WTC11 (cell line): ENCODE data around the gene ADA. TPM values are rescaled to one million over a fixed set of nuclear protein-coding genes. Genes with fewer than 3 reads are reported as not detected.

ENCODE experiments used
- ATAC-seq: fragments of 200-7000 bp; cut with Tn5 transposase; 2 replicates; pipeline ENCODE4 v1.10.0; 2021; ENCODE audit warnings: mild to moderate bottlenecking, moderate library complexity
- CTCF ChIA-PET: fragments of 300-600 bp; sonication (Branson Sonifier 250); formaldehyde crosslinking; loops from one replicate; lab custom pipeline; 2021; ENCODE audit warnings: antibody characterized with exemption; lab: Charles Lee
- POLR2A ChIA-PET: fragments of 350-600 bp; sonication (Branson Sonifier 250); formaldehyde crosslinking; loops from one replicate; lab custom pipeline; 2021; ENCODE audit warnings: antibody characterized with exemption; lab: Charles Lee
- DNase-seq: peaks from one replicate; pipeline ENCODE4 v3.0.0; 2021; ENCODE audit warnings: low spot score
- H3K27ac Mint-ChIP-seq: 2 replicates; pipeline ENCODE4 v1.8.0; 2021; ENCODE audit warnings: mixed read lengths
- H3K27me3 Mint-ChIP-seq: 2 replicates; pipeline ENCODE4 v1.8.0; 2021; ENCODE audit warnings: low read depth, mild to moderate bottlenecking, moderate library complexity, mixed read lengths
- H3K36me3 Mint-ChIP-seq: 2 replicates; pipeline ENCODE4 v1.8.0; 2021; ENCODE audit warnings: mixed read lengths
- H3K4me1 Mint-ChIP-seq: 2 replicates; pipeline ENCODE4 v1.8.0; 2022; ENCODE audit warnings: mixed read lengths
- H3K4me3 Mint-ChIP-seq: 2 replicates; pipeline ENCODE4 v1.8.0; 2021; ENCODE audit warnings: mild to moderate bottlenecking, moderate library complexity, mixed read lengths
- H3K9me3 Mint-ChIP-seq: 2 replicates; pipeline ENCODE4 v1.8.0; 2021; ENCODE audit warnings: mixed read lengths
- ATF1 ChIP-seq: sonication (generic); formaldehyde crosslinking; IDR thresholded peaks from 2 replicates; pipeline ENCODE4 v1.8.1; 2023; ENCODE audit warnings: mild to moderate bottlenecking, moderate library complexity, missing genetic modification reagents
- CREB1 ChIP-seq: sonication (generic); formaldehyde crosslinking; IDR thresholded peaks from 2 replicates; pipeline ENCODE4 v1.8.0; 2023; ENCODE audit warnings: mild to moderate bottlenecking, missing genetic modification reagents
- CREM ChIP-seq: sonication (generic); formaldehyde crosslinking; IDR thresholded peaks from 2 replicates; pipeline ENCODE4 v1.8.1; 2022; ENCODE audit warnings: mild to moderate bottlenecking, missing genetic modification reagents, moderate library complexity
- E2F4 ChIP-seq: sonication (generic); formaldehyde crosslinking; IDR thresholded peaks from 2 replicates; pipeline ENCODE4 v1.8.1; 2022; ENCODE audit warnings: low read depth, mild to moderate bottlenecking, moderate library complexity, missing genetic modification reagents, borderline replicate concordance
- ERG ChIP-seq: fragments of 250-450 bp; sonication (Bioruptor Pico); IDR thresholded peaks from 2 replicates; pipeline ENCODE4 v1.8.0; 2021; ENCODE audit warnings: mild to moderate bottlenecking
- ESRRA ChIP-seq: sonication (generic); formaldehyde crosslinking; IDR thresholded peaks from 2 replicates; pipeline ENCODE4 v1.8.1; 2022; ENCODE audit warnings: mild to moderate bottlenecking, missing genetic modification reagents, borderline replicate concordance
- GABPB1 ChIP-seq: sonication (generic); formaldehyde crosslinking; IDR thresholded peaks from 2 replicates; pipeline ENCODE4 v1.8.1; 2023; ENCODE audit warnings: mild to moderate bottlenecking, missing genetic modification reagents
- GTF2I ChIP-seq: fragments of 250-450 bp; sonication (Bioruptor Pico); conservative IDR thresholded peaks from 2 replicates; pipeline ENCODE4 v1.4.0; 2021; ENCODE audit warnings: mild to moderate bottlenecking
- HMGA2 ChIP-seq: fragments of 250-450 bp; sonication (Bioruptor Pico); IDR thresholded peaks from 2 replicates; pipeline ENCODE4 v1.4.0; 2021; ENCODE audit warnings: mild to moderate bottlenecking, moderate library complexity
- HMGXB4 ChIP-seq: sonication (generic); formaldehyde crosslinking; IDR thresholded peaks from 2 replicates; pipeline ENCODE4 v1.8.1; 2023; ENCODE audit warnings: mild to moderate bottlenecking, moderate library complexity, missing genetic modification reagents
- NR2C2 ChIP-seq: sonication (generic); formaldehyde crosslinking; IDR thresholded peaks from 2 replicates; pipeline ENCODE4 v1.8.0; 2022; ENCODE audit warnings: mild to moderate bottlenecking, missing genetic modification reagents
- PRRX2 ChIP-seq: fragments of 250-450 bp; sonication (Bioruptor Pico); IDR thresholded peaks from 2 replicates; pipeline ENCODE4 v1.8.0; 2021; ENCODE audit warnings: mild to moderate bottlenecking
- RELA ChIP-seq: sonication (generic); formaldehyde crosslinking; IDR thresholded peaks from 2 replicates; pipeline ENCODE4 v1.8.1; 2022; ENCODE audit warnings: missing genetic modification reagents, mild to moderate bottlenecking, borderline replicate concordance
- USF1 ChIP-seq: sonication (generic); formaldehyde crosslinking; IDR thresholded peaks from 2 replicates; pipeline ENCODE4 v1.8.0; 2022; ENCODE audit warnings: mild to moderate bottlenecking, missing genetic modification reagents
- USF2 ChIP-seq: sonication (generic); formaldehyde crosslinking; IDR thresholded peaks from 2 replicates; pipeline ENCODE4 v1.8.1; 2023; ENCODE audit warnings: mild to moderate bottlenecking, missing genetic modification reagents, moderate library complexity
- ZBTB21 ChIP-seq: sonication (generic); formaldehyde crosslinking; IDR thresholded peaks from 2 replicates; pipeline ENCODE4 v1.8.1; 2023; ENCODE audit warnings: mild to moderate bottlenecking, missing genetic modification reagents, borderline replicate concordance
- ZBTB43 ChIP-seq: sonication (generic); formaldehyde crosslinking; IDR thresholded peaks from 2 replicates; pipeline ENCODE4 v1.8.1; 2023; ENCODE audit warnings: mild to moderate bottlenecking, missing genetic modification reagents
- ZNF232 ChIP-seq: sonication (generic); formaldehyde crosslinking; IDR thresholded peaks from 2 replicates; pipeline ENCODE4 v1.8.0; 2022; ENCODE audit warnings: mild to moderate bottlenecking, missing genetic modification reagents
- ZNF416 ChIP-seq: fragments of 250-450 bp; sonication (Bioruptor Pico); IDR thresholded peaks from 2 replicates; pipeline ENCODE4 v1.9.0; 2021; ENCODE audit warnings: mild to moderate bottlenecking, inconsistent platforms
- ZNF423 ChIP-seq: fragments of 250-450 bp; sonication (Bioruptor Pico); IDR thresholded peaks from 2 replicates; pipeline ENCODE4 v2.1.2; 2022; ENCODE audit warnings: mild to moderate bottlenecking, moderate library complexity
- ZNF512 ChIP-seq: sonication (generic); formaldehyde crosslinking; IDR thresholded peaks from 2 replicates; pipeline ENCODE4 v1.8.1; 2022; ENCODE audit warnings: missing genetic modification reagents, borderline replicate concordance
- ZNF671 ChIP-seq: fragments of 250-450 bp; sonication (Bioruptor Pico); IDR thresholded peaks from 2 replicates; pipeline ENCODE4 v1.8.0; 2021; ENCODE audit warnings: mild to moderate bottlenecking
- ZSCAN18 ChIP-seq: fragments of 250-450 bp; sonication (Bioruptor Pico); IDR thresholded peaks from 2 replicates; pipeline ENCODE4 v2.1.2; 2022; ENCODE audit warnings: mild to moderate bottlenecking, moderate library complexity
- total RNA-seq: library from RNA; stranded (reverse); gene quantifications from 3 replicates; pipeline ENCODE4 v1.2.3, GENCODE V29; 2021

The ADA gene
- total RNA-seq, 1 experiment from 2014 or later = 19.7 TPM

- TF ChIP-seq USF1 = no peak
Observed at GRCh38 chr20:44580581-44581268, 70.8 kb downstream of the ADA start (continued).

GRCh38 chr20:44579313-44580081, 72.0 kb downstream of the ADA start:
- Mint-ChIP-seq H3K27ac (no peak overlapping the region), H3K27me3 (no peaks in the 10 kb centered on the region; the same call in 1 of the 2 replicates), H3K4me1 (peaks cover 12% of the 10 kb centered on the region), H3K4me3 (no peak overlapping the region), H3K9me3 (no peaks in the 10 kb centered on the region), H3K36me3 (no peaks in the 10 kb centered on the region)
- DNase-seq (no peak), ATAC-seq (no peak)
- ChIA-PET POLR2A (no interaction called here), CTCF (interaction anchor here (0.6 kb wide), 1 partner anchor 206 kb away, joined by 3 read pairs; no protein-coding TSS in a partner anchor)
- TF ChIP-seq PRRX2 (no peak), ZBTB43 (no peak), GTF2I (CRISPR knock-in tag) (no peak), CREM (CRISPR knock-in tag) (no peak), CREB1 (CRISPR knock-in tag) (no peak), E2F4 (no peak), ZBTB21 (no peak)

GRCh38 chr20:44576297-44576696, 75.2 kb downstream of the ADA start:
- ChIA-PET POLR2A (no interaction called here), CTCF (interaction anchor here (0.5 to 2.8 kb wide), 13 partner anchors 10 to 296 kb away, joined by 3 to 13 read pairs (median 3); no protein-coding TSS in a partner anchor)
- H3K36me3 Mint-ChIP-seq = no peaks in the 10 kb centered on the region
- H3K9me3 Mint-ChIP-seq = no peaks in the 10 kb centered on the region
- H3K4me3 Mint-ChIP-seq = no peak overlapping the region
- no peak overlapping the region for H3K27ac Mint-ChIP-seq
- DNase-seq (no peak), ATAC-seq (peak; percentile 41; the same call in 1 of the 2 replicates)
- H3K27me3 Mint-ChIP-seq = no peaks in the 10 kb centered on the region
- no peaks in the 10 kb centered on the region for H3K4me1 Mint-ChIP-seq
- no peak for TF ChIP-seq ZNF512 (CRISPR knock-in tag)
- TF ChIP-seq RELA = no peak
- TF ChIP-seq USF2 = no peak
- TF ChIP-seq ZSCAN18 = no peak
- no peak for TF ChIP-seq ERG (CRISPR knock-in tag)
- no peak for TF ChIP-seq ZNF423
- no peak for TF ChIP-seq HMGXB4
- TF ChIP-seq HMGA2 (CRISPR knock-in tag) = no peak
- no peak for TF ChIP-seq ATF1 (CRISPR knock-in tag)
- no peak for TF ChIP-seq ZNF671
- no peak for TF ChIP-seq NR2C2 (CRISPR knock-in tag)
- no peak for TF ChIP-seq ZNF416 (CRISPR knock-in tag)
- TF ChIP-seq GABPB1 (CRISPR knock-in tag) = no peak
- no peak for TF ChIP-seq ZNF232 (CRISPR knock-in tag)
- no peak for TF ChIP-seq ESRRA (CRISPR knock-in tag)
